Chondrocyte (in vitro differentiated cells): ENCODE results near the gene IL7R. TPM values are rescaled to one million over a fixed set of nuclear protein-coding genes. Genes with fewer than 3 reads are reported as not detected.

Experiments
- DNase-seq: peaks from one replicate; pipeline ENCODE4 v3.0.0; 2021; ENCODE audit warnings: mixed read lengths, low spot score
- H3K27ac Mint-ChIP-seq: one replicate; pipeline ENCODE4 v1.8.0; 2021; ENCODE audit warnings: mild to moderate bottlenecking, moderate library complexity, mixed read lengths; ENCODE audit not compliant: unreplicated experiment
- H3K27me3 Mint-ChIP-seq: 2 replicates; pipeline ENCODE4 v1.8.0; 2021; ENCODE audit warnings: low read depth, mixed read lengths
- H3K36me3 Mint-ChIP-seq: 2 replicates; pipeline ENCODE4 v1.8.0; 2021; ENCODE audit warnings: low read depth, mixed read lengths
- H3K4me1 Mint-ChIP-seq: 2 replicates; pipeline ENCODE4 v1.8.0; 2021; ENCODE audit warnings: low read depth, mild to moderate bottlenecking, mixed read lengths
- H3K4me3 Mint-ChIP-seq: one replicate; pipeline ENCODE4 v1.8.0; 2021; ENCODE audit warnings: mild to moderate bottlenecking, moderate library complexity, mixed read lengths; ENCODE audit not compliant: unreplicated experiment
- H3K9me3 Mint-ChIP-seq: 2 replicates; pipeline ENCODE4 v1.8.0; 2021; ENCODE audit warnings: low read depth, mixed read lengths
- CTCF ChIP-seq: fragments of 200-600 bp; sonication (generic); IDR thresholded peaks from 2 replicates; pipeline ENCODE4 v1.5.0; 2021; ENCODE audit warnings: antibody characterized with exemption, mild to moderate bottlenecking, moderate library complexity
- total RNA-seq: library from RNA; stranded (reverse); gene quantifications from 3 replicates; pipeline ENCODE4 v1.2.1, GENCODE V29; 2021

The IL7R gene
- total RNA-seq, 1 donor from 2014 or later = 0.50 TPM

- peaks cover 3% of the 10 kb centered on the region for H3K36me3 Mint-ChIP-seq
- TF ChIP-seq CTCF = no peak
- no peak overlapping the region for H3K27ac Mint-ChIP-seq
- no peak overlapping the region for H3K4me3 Mint-ChIP-seq
- H3K9me3 Mint-ChIP-seq = peaks cover 14% of the 10 kb centered on the region
- H3K27me3 Mint-ChIP-seq = no peaks in the 10 kb centered on the region
- peaks cover 23% of the 10 kb centered on the region for H3K4me1 Mint-ChIP-seq
- no peak for DNase-seq
These were observed 8.7 kb upstream of the IL7R start for GRCh38 chr5:35847961-35848360.

- no peak for TF ChIP-seq CTCF
- Mint-ChIP-seq H3K9me3 (peaks cover 5% of the 10 kb centered on the region), H3K4me3 (no peak overlapping the region), H3K27ac (no peak overlapping the region), H3K4me1 (peaks cover 31% of the 10 kb centered on the region), H3K36me3 (no peaks in the 10 kb centered on the region), H3K27me3 (no peaks in the 10 kb centered on the region)
- DNase-seq = no peak
These were observed 6.8 kb upstream of the IL7R start for GRCh38 chr5:35849860-35850259.

GRCh38 chr5:35850967-35851680 lies 5.6 kb upstream of the IL7R start:
- no peaks in the 10 kb centered on the region for H3K36me3 Mint-ChIP-seq
- H3K9me3 Mint-ChIP-seq = no peaks in the 10 kb centered on the region
- H3K27ac Mint-ChIP-seq = no peak overlapping the region
- H3K27me3 Mint-ChIP-seq = no peaks in the 10 kb centered on the region
- TF ChIP-seq CTCF = no peak
- DNase-seq = no peak
- peaks cover 31% of the 10 kb centered on the region for H3K4me1 Mint-ChIP-seq
- no peak overlapping the region for H3K4me3 Mint-ChIP-seq

- Mint-ChIP-seq H3K27me3 (no peaks in the 10 kb centered on the region), H3K27ac (no peak overlapping the region)
- peak; percentile 53 for TF ChIP-seq CTCF
These were observed 4.5 kb upstream of the IL7R start for GRCh38 chr5:35852084-35852734.

DNA sequence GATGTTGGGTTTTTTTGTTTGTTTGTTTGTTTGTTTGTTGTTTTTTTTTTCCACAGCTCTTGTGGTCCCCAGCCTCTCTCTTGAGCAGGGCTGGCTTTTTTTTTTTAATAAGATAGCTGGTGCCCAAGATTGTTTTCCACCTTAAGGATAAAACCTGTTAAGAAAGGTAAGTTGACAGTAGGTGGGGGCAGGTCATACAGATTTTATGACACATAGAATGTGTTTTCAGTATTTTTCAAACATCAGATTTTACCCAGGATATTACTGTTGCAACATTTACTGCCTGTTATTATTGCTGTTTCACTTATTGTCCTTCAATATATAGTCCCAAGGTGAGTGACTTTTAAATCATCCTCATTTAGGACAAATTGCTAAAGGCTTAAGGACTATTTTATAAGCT lies 3.9 kb upstream of the IL7R start:
- TF ChIP-seq CTCF = no peak
- H3K36me3 Mint-ChIP-seq = no peaks in the 10 kb centered on the region
- H3K27me3 Mint-ChIP-seq = no peaks in the 10 kb centered on the region
- H3K4me3 Mint-ChIP-seq = no peak overlapping the region
- no peak overlapping the region for H3K27ac Mint-ChIP-seq
- H3K4me1 Mint-ChIP-seq = peaks cover 44% of the 10 kb centered on the region
- no peak for DNase-seq
- H3K9me3 Mint-ChIP-seq = no peaks in the 10 kb centered on the region

More at GRCh38 chr5:35852084-35852734, 4.5 kb upstream of the IL7R start:
- no peak for DNase-seq
- H3K4me1 Mint-ChIP-seq = peaks cover 38% of the 10 kb centered on the region
- H3K9me3 Mint-ChIP-seq = no peaks in the 10 kb centered on the region
- H3K36me3 Mint-ChIP-seq = no peaks in the 10 kb centered on the region
- no peak overlapping the region for H3K4me3 Mint-ChIP-seq
